Neural crest cell (in vitro differentiated cells): Measurements from ENCODE around the gene ATP13A1. TPM values are rescaled to one million over a fixed set of nuclear protein-coding genes. Genes with fewer than 3 reads are reported as not detected.
"Not testable (repeated sequence)": the region's sequence is repeated elsewhere in the genome, so short reads cannot be mapped to it uniquely, and the experiment has no call there.

Experiments used
- DNase-seq: peaks from one replicate; pipeline ENCODE4 v3.0.0; 2021; ENCODE audit warnings: low read depth, mixed read lengths, low spot score
- H3K27ac Mint-ChIP-seq: one replicate; pipeline ENCODE4 v1.8.0; 2021; ENCODE audit warnings: mild to moderate bottlenecking, mixed read lengths; ENCODE audit not compliant: unreplicated experiment
- H3K27me3 Mint-ChIP-seq: 2 replicates; pipeline ENCODE4 v1.8.0; 2021; ENCODE audit warnings: low read depth, mild to moderate bottlenecking, mixed read lengths
- H3K36me3 Mint-ChIP-seq: 2 replicates; pipeline ENCODE4 v1.8.0; 2021; ENCODE audit warnings: low read depth, mild to moderate bottlenecking, mixed read lengths
- H3K4me1 Mint-ChIP-seq: 2 replicates; pipeline ENCODE4 v1.8.0; 2021; ENCODE audit warnings: mixed read lengths
- H3K4me3 Mint-ChIP-seq: one replicate; pipeline ENCODE4 v1.8.0; 2021; ENCODE audit warnings: mild to moderate bottlenecking, mixed read lengths
- H3K9me3 Mint-ChIP-seq: 2 replicates; pipeline ENCODE4 v1.8.0; 2021; ENCODE audit warnings: mixed read lengths
- CTCF ChIP-seq: fragments of 200-600 bp; sonication (generic); conservative IDR thresholded peaks from 2 replicates; pipeline ENCODE4 v1.5.0; 2021; ENCODE audit warnings: antibody characterized with exemption, mild to moderate bottlenecking
- total RNA-seq: library from RNA; stranded (reverse); gene quantifications from 2 replicates; pipeline ENCODE4 v1.2.1, GENCODE V29; 2021

ATP13A1 gene
- total RNA-seq, 1 donor from 2014 or later = 75.1 TPM

- Mint-ChIP-seq H3K27ac (no peak overlapping the region), H3K36me3 (no peaks in the 10 kb centered on the region), H3K9me3 (no peaks in the 10 kb centered on the region), H3K4me3 (no peak overlapping the region), H3K27me3 (no peaks in the 10 kb centered on the region), H3K4me1 (peaks cover 6% of the 10 kb centered on the region)
- TF ChIP-seq CTCF = no peak
- DNase-seq = no peak
These were observed 57.5 kb downstream of the ATP13A1 start for GRCh38 chr19:19606021-19606420.

DNA sequence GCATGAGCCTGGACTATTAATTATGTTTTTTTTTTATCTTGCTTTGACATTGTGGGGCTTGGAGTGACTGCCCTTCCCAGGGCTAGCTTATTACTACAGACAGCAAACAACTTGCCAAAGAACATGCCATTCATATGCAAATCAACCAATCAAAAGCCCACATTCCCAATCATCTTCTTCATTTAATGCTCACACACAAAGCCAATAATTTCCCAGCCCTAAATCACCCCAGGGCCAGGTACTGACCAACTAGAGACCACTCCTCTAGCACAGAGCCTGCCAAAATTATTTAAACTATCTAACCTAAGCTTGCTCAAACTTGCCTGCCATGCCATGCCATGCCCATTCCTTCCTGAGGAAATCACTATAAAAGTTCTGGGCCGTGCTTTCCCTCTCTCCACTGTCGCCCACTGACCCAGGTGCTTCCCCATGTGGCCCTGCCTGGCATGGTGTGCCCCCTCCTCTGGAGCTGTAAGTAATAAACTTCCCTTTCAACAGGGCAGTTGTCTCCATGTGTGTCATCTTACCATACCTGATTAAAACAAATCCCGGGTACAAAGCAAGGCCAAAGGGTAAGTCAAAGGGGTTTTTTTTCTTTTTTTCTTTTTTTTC is 60.7 kb downstream of the ATP13A1 start:
- TF ChIP-seq CTCF = no peak
- Mint-ChIP-seq H3K27ac (no peak overlapping the region), H3K36me3 (no peaks in the 10 kb centered on the region), H3K4me1 (peaks cover 6% of the 10 kb centered on the region), H3K4me3 (no peak overlapping the region), H3K9me3 (no peaks in the 10 kb centered on the region), H3K27me3 (no peaks in the 10 kb centered on the region)
- DNase-seq = no peak

- H3K36me3 Mint-ChIP-seq = no peaks in the 10 kb centered on the region
- no peaks in the 10 kb centered on the region for H3K9me3 Mint-ChIP-seq
- H3K27ac Mint-ChIP-seq = no peak overlapping the region
- H3K4me3 Mint-ChIP-seq = no peak overlapping the region
- H3K27me3 Mint-ChIP-seq = no peaks in the 10 kb centered on the region
- no peak for TF ChIP-seq CTCF
- H3K4me1 Mint-ChIP-seq = peaks cover 6% of the 10 kb centered on the region
- no peak for DNase-seq
These were observed 61.3 kb downstream of the ATP13A1 start for GRCh38 chr19:19602136-19602712.

GRCh38 chr19:19600793-19601330 is 62.6 kb downstream of the ATP13A1 start:
- no peaks in the 10 kb centered on the region for H3K27me3 Mint-ChIP-seq

DNA sequence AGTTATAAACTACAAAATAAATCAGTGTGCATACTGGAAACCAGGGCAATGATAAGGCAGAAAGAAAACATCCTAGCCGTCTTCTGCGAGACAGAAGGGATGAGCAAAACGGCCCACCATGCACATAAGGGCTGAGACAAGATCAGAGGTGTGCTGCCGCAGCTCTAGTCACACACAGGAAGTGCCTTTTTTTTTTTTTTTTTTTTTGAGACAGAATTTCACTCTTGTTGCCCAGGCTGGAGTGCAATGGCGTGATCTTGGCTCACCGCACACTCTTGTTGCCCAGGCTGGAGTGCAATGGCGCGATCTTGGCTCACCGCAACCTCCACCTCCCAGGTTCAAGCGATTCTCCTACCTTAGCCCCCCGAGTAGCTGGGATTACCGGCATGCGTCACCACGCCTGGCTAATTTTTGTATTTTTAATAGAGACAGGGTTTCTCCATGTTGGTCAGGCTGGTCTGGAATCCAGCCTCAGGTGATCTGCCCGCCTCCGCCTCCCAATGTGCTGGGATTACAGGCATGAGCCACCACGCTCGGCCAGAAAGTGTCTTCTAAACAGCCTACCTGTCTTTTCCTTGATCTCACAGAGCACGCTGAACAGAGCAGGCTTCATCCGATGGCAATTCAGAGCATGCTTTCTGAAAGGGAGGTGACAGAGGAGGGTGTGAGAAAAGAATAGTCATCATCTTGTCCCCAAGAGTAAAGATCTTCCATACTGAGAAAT is 64.6 kb downstream of the ATP13A1 start:
- DNase-seq, H3K27me3 Mint-ChIP-seq, H3K4me3 Mint-ChIP-seq, H3K9me3 Mint-ChIP-seq, H3K27ac Mint-ChIP-seq, H3K4me1 Mint-ChIP-seq, H3K36me3 Mint-ChIP-seq: not testable (repeated sequence)

More at GRCh38 chr19:19600793-19601330, 62.6 kb downstream of the ATP13A1 start:
- no peak for DNase-seq
- H3K36me3 Mint-ChIP-seq = no peaks in the 10 kb centered on the region
- TF ChIP-seq CTCF = no peak
- peaks cover 6% of the 10 kb centered on the region for H3K4me1 Mint-ChIP-seq
- H3K4me3 Mint-ChIP-seq = no peak overlapping the region
- H3K27ac Mint-ChIP-seq = no peak overlapping the region
- H3K9me3 Mint-ChIP-seq = no peaks in the 10 kb centered on the region
